ENCODE results near the gene SLC9A8.

DNA sequence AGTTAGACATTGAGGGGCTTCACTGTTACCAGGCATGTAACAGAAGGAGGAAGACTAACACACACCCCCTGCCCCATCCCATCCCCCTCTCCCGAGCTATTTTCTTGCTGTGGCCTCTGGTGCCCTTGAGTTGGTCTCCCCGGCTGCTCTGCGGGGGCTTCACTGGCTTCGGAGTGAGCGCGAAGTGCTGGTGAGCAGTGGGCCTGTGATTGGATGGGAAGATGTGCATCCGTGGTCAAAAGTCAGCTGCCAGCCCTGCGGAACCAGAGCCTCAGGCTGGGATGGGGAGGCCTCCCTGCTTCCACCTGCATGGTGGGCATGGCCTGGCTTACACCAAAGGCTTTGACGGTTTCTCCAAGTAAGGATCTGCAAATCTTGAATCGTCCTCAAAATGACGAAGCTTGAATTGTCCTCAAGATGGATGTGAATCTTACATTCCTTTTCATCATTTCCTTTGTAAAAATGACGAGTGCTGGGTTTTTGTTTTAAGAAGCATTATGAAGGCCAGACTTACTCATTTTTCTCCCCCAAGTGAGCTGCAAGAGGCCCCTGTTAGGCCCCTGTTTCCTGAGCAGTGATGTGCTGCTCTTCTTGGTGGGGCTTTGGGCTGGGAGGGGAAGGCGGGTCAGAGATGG, 79.0 kb downstream of the SLC9A8 start:
- TF ChIP-seq, protein P1, sequence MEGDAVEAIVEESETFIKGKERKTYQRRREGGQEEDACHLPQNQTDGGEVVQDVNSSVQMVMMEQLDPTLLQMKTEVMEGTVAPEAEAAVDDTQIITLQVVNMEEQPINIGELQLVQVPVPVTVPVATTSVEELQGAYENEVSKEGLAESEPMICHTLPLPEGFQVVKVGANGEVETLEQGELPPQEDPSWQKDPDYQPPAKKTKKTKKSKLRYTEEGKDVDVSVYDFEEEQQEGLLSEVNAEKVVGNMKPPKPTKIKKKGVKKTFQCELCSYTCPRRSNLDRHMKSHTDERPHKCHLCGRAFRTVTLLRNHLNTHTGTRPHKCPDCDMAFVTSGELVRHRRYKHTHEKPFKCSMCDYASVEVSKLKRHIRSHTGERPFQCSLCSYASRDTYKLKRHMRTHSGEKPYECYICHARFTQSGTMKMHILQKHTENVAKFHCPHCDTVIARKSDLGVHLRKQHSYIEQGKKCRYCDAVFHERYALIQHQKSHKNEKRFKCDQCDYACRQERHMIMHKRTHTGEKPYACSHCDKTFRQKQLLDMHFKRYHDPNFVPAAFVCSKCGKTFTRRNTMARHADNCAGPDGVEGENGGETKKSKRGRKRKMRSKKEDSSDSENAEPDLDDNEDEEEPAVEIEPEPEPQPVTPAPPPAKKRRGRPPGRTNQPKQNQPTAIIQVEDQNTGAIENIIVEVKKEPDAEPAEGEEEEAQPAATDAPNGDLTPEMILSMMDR (conservative IDR thresholded peaks at IDR 0.05) = no peak
- TF ChIP-seq ZFX (IDR thresholded peaks at IDR 0.05) = no peak
